Measurements from ENCODE around the gene IL21R.

Gene IL21R

DNA sequence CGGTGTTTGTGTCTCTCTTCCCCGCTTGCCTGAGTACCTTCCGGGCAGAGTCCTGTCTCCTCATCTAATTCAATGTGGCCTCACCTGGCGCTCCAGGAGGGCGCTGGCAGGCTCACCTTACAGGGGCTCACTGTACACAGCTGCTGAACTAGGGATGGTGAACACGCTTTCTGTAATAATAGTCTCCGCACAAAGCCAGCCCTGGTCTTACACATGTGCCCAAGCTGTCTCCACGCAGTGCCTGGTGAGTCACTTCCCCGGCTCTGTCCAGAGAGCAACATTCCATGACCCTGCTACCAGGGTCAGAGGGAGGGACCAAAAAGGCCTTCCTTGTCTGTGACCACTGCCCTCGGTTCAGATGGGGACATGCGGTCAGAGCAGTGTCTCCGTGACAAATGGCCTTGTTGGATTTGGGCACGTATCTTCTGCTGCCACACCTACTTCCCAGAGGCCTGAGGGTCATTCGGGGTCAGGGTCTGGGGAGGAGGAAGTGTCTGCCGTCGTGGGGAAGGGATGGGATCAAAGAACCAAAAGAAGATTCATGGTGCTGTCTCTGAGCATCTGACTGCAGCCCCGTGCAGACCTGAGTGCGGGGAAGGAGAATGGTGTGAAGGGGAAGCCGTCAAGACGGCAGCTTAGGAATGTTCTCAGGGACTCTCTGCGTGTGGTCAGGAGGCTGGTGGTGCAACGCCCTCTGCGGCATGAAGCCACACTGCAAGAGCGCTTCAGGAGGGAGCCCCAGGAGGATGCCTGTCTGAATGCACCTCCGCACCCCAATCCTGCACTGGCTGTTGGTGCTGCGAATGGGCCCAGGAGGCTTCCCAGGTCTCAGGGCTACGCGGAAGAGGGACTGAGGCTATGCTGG is 68.8 kb downstream of the IL21R start:
- no peak for TF ChIP-seq CTCF (conservative IDR thresholded peaks at IDR 0.05; ENCODE audit: control insufficient read depth, insufficient read depth, low read depth, low read length)
- no peak overlapping the region for H3K4me3 ChIP-seq (ENCODE audit: control insufficient read depth, low read depth, low read length)
- peak; percentile 88 for DNase-seq (ENCODE audit: low read depth)

- no peak for DNase-seq (ENCODE audit: low read depth)
- TF ChIP-seq CTCF (conservative IDR thresholded peaks at IDR 0.05; ENCODE audit: control insufficient read depth, insufficient read depth, low read depth, low read length) = no peak
- H3K4me3 ChIP-seq (ENCODE audit: control insufficient read depth, low read depth, low read length) = no peak overlapping the region
These were observed 69.7 kb downstream of the IL21R start for GRCh38 chr16:27471661-27472060.

DNA sequence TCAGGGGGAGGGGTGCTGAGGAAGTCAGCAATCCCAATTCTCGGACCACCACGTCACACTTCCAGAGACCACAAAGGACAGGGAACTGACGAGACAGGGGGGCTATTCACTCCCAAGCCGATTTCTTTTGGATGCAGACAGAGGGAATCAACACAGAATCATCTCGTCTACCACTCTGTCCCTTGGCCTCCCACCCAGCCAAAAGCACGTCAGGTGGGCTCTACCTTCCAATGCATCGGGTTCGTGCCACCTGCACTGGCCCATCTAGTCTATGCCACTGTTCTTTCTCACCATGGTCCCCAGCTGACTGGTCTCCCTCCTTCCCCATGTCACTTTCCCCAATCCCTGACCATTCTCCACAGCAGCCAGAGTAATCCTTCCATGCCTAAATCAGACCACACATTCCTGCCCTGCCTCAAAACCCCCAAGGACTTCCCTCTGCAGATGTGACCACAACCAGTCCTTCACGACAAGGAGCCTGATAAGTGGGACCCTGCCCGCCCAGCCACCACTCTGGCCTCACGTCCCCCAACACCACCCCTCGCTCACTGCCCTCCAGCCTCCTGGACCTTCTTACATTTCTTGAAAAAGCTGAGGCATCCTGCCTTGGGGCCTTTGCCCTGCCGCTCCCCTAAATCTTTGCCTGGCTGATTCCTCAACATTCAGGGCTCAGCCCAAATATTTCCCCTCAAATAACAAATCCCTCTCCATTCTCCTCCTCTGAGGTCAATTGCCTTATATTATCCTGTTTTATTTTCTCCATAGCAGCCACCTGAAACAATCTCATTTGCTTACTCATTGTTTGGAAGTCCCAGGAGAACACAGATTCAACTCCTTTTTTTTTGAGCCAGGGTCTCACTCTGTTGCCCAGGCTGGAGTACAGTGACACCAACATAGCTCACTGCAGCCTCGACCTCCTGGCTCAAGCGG is 70.4 kb downstream of the IL21R start:
- H3K4me3 ChIP-seq (ENCODE audit: control insufficient read depth, low read depth, low read length) = no peak overlapping the region
- DNase-seq (ENCODE audit: low read depth) = peak; percentile 20

DNA sequence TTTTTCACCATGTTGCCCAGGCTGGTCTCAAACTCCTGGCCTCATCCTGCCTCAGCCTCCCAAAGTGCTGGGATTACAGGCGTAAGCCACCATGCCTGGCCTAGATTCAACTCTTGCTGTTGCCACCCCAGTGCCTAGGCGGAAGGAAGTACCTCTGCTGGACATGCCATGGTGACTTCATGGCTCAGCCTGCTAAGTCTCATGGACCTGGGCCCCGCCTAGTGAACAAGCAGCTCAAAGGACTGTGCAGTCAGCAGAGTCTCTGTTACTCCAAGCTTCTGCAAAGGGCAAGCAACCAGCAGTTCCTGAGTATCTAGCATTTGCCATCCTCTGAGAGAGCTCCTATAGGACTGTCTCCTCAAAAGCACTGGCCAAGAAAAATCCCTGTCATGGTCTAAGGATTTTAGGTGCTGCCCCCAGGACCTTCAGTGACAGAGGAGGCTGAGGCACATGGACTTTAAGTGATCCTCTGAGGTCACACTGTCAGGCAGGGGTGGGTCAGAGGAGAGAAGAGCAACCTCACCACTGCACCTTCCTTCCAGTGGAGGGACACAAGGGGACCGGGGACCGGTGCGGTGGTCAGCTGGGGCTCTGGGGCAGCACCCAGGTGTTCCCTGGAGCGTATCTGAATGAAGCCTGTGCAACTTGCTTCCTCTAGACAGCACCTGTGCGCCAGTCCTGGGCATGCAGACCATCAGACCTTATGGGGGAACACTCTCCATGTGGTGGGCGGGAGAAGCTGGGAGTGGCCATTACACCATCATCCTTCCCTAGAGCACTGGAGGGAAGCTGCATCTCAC is 71.3 kb downstream of the IL21R start:
- DNase-seq (ENCODE audit: low read depth) = no peak
- TF ChIP-seq CTCF (conservative IDR thresholded peaks at IDR 0.05; ENCODE audit: control insufficient read depth, insufficient read depth, low read depth, low read length) = no peak
- no peak overlapping the region for H3K4me3 ChIP-seq (ENCODE audit: control insufficient read depth, low read depth, low read length)

More for the DNA sequence above, 70.4 kb downstream of the IL21R start:
- TF ChIP-seq CTCF (conservative IDR thresholded peaks at IDR 0.05; ENCODE audit: control insufficient read depth, insufficient read depth, low read depth, low read length) = no peak

- H3K4me3 ChIP-seq (ENCODE audit: control insufficient read depth, low read depth, low read length) = no peak overlapping the region
- DNase-seq (ENCODE audit: low read depth) = no peak
- TF ChIP-seq CTCF (conservative IDR thresholded peaks at IDR 0.05; ENCODE audit: control insufficient read depth, insufficient read depth, low read depth, low read length) = no peak
These were observed 72.1 kb downstream of the IL21R start for GRCh38 chr16:27474041-27474440.

DNA sequence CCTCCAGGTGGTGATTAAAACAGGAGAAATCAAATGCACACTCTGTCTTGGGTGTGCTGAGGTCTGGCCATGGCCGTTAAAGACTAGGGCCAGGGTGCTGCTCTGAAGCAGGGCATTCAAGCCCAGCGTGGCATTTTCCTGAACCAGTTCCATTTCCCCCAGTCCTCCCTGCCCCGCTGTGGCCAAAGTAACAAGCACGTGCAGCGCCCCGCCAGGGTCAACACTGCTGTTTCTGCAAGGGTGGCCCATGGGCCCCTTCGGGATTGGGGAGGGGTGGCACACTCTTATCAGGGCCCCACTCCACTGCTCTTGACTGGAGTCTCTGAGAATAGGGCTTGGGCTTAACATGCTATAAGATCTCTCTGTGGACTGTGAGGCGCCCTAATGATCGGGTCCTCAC is 72.9 kb downstream of the IL21R start:
- no peak for DNase-seq (ENCODE audit: low read depth)
- no peak for TF ChIP-seq CTCF (conservative IDR thresholded peaks at IDR 0.05; ENCODE audit: control insufficient read depth, insufficient read depth, low read depth, low read length)

More for the DNA sequence above, 72.9 kb downstream of the IL21R start:
- H3K4me3 ChIP-seq (ENCODE audit: control insufficient read depth, low read depth, low read length) = no peak overlapping the region

Measured in fibroblast of mammary gland (primary cell).